HG03025 (cell line): ENCODE results near the gene PLTP.

Experiments
- ATAC-seq: cut with Tn5 transposase; IDR thresholded peaks from one replicate; pipeline ENCODE4 v1.9.1; 2021; ENCODE audit warnings: mild to moderate bottlenecking, moderate library complexity; ENCODE audit not compliant: unreplicated experiment, low FRiP score

PLTP gene

GRCh38 chr20:45851501-45851900, 60.5 kb downstream of the PLTP start:
- no peak for ATAC-seq

- no peak for ATAC-seq
These were observed 61.0 kb downstream of the PLTP start for GRCh38 chr20:45850926-45851325.

GRCh38 chr20:45850238-45850637, 61.7 kb downstream of the PLTP start:
- no peak for ATAC-seq

GRCh38 chr20:45848969-45849582, 62.9 kb downstream of the PLTP start:
- no peak for ATAC-seq
